ENCODE results near the gene PDE2A. TPM values are rescaled to one million over a fixed set of nuclear protein-coding genes. Genes with fewer than 3 reads are reported as not detected.

The PDE2A gene
- total RNA-seq, 1 donor from 2014 or later: 403 TPM

GRCh38 chr11:72687326-72687725 is 13.1 kb upstream of the PDE2A start:
- DNase-seq (ENCODE audit: low spot score in 2 of 2): no peak
- no peaks in the 10 kb centered on the region for H3K9me3 ChIP-seq
- intact Hi-C loops (cut with DNase I): no loop called here
- no peak overlapping the region for H3K27ac ChIP-seq
- no peak for TF ChIP-seq CTCF (IDR thresholded peaks at IDR 0.05)
- H3K36me3 ChIP-seq: peaks cover 54 to 57% of the 10 kb centered on the region in 2 donors
- H3K4me3 ChIP-seq: no peak overlapping the region
- H3K4me1 ChIP-seq: no peaks in the 10 kb centered on the region
- H3K27me3 ChIP-seq: no peaks in the 10 kb centered on the region

- H3K4me3 ChIP-seq: no peak overlapping the region
- intact Hi-C loops (cut with DNase I): no loop called here
- no peak for TF ChIP-seq CTCF (IDR thresholded peaks at IDR 0.05)
- no peaks in the 10 kb centered on the region for H3K27me3 ChIP-seq
- no peaks in the 10 kb centered on the region for H3K4me1 ChIP-seq
- no peak overlapping the region for H3K27ac ChIP-seq
- no peak for DNase-seq (ENCODE audit: low spot score in 2 of 2)
- no peaks in the 10 kb centered on the region for H3K9me3 ChIP-seq
- peaks cover 48 to 52% of the 10 kb centered on the region in 2 donors for H3K36me3 ChIP-seq
Observed at GRCh38 chr11:72686639-72687220, 12.5 kb upstream of the PDE2A start.

GRCh38 chr11:72685560-72686480 is 11.6 kb upstream of the PDE2A start:
- DNase-seq (ENCODE audit: low spot score in 2 of 2): no peak
- H3K27me3 ChIP-seq: no peaks in the 10 kb centered on the region
- TF ChIP-seq CTCF (IDR thresholded peaks at IDR 0.05): no peak
- no peak overlapping the region for H3K4me3 ChIP-seq
- no peaks in the 10 kb centered on the region for H3K4me1 ChIP-seq
- peaks cover 41 to 43% of the 10 kb centered on the region in 2 donors for H3K36me3 ChIP-seq
- intact Hi-C loops (cut with DNase I): no loop called here
- H3K27ac ChIP-seq: peak overlapping the region in 1 of 2 donors; percentile 30
- H3K9me3 ChIP-seq: no peaks in the 10 kb centered on the region

GRCh38 chr11:72684236-72684912 is 10.2 kb upstream of the PDE2A start:
- H3K27me3 ChIP-seq: no peaks in the 10 kb centered on the region
- TF ChIP-seq CTCF (IDR thresholded peaks at IDR 0.05): peak; percentile 35 to 64 (median 50)
- peak overlapping the region; percentile 30 to 49 for H3K27ac ChIP-seq
- DNase-seq (ENCODE audit: low spot score in 2 of 2): peak in 1 of 2 donors; percentile 79
- H3K4me3 ChIP-seq: no peak overlapping the region
- H3K9me3 ChIP-seq: no peaks in the 10 kb centered on the region
- no peaks in the 10 kb centered on the region for H3K4me1 ChIP-seq
- peaks cover 31 to 37% of the 10 kb centered on the region in 2 donors for H3K36me3 ChIP-seq
- intact Hi-C loops (cut with DNase I): loop anchor here (5.0 kb wide), 1 partner anchor 212 kb away; no protein-coding TSS in a partner anchor

GRCh38 chr11:72683782-72684200 is 9.6 kb upstream of the PDE2A start:
- no peak overlapping the region for H3K27ac ChIP-seq
- peak in 1 of 2 donors; percentile 85 for DNase-seq (ENCODE audit: low spot score in 2 of 2)
- no peak overlapping the region for H3K4me3 ChIP-seq
- TF ChIP-seq CTCF (IDR thresholded peaks at IDR 0.05): peak; percentile 89 to 98 (median 97)
- intact Hi-C loops (cut with DNase I): loop anchor here (1.0 to 5.0 kb wide), 2 partner anchors 98 to 211 kb away; no protein-coding TSS in a partner anchor
- H3K4me1 ChIP-seq: no peaks in the 10 kb centered on the region
- peaks cover 25 to 32% of the 10 kb centered on the region in 2 donors for H3K36me3 ChIP-seq
- no peaks in the 10 kb centered on the region for H3K9me3 ChIP-seq
- H3K27me3 ChIP-seq: no peaks in the 10 kb centered on the region
